T-helper 2 cell (primary cell): ENCODE measurements around the gene MBNL3.
"Not testable (repeated sequence)": the region's sequence is repeated elsewhere in the genome, so short reads cannot be mapped to it uniquely, and the experiment has no call there.

Experiments used
- DNase-seq, 5 experiments: peaks; one replicate each; pipeline versions ENCODE4 v3.0.0 to v3.0.0-alpha.2; 2012 to 2022

The MBNL3 gene

GRCh38 chrX:132367984-132368383 lies 120.9 kb downstream of the MBNL3 start:
- no peak for DNase-seq

GRCh38 chrX:132367314-132367713 lies 121.5 kb downstream of the MBNL3 start:
- DNase-seq, result no peak

- peak in 1 of 5 experiments; percentile 24 for DNase-seq
Observed at GRCh38 chrX:132365490-132365889, 123.3 kb downstream of the MBNL3 start.

GRCh38 chrX:132364313-132364712 lies 124.5 kb downstream of the MBNL3 start:
- DNase-seq, result no peak

GRCh38 chrX:132353430-132353829 lies 135.4 kb downstream of the MBNL3 start:
- no peak for DNase-seq

- DNase-seq, result no peak
Observed at GRCh38 chrX:132336172-132336571, 152.7 kb downstream of the MBNL3 start.

GRCh38 chrX:132333351-132333750 lies 155.5 kb downstream of the MBNL3 start:
- peak in 1 of 5 experiments; percentile 45 for DNase-seq

GRCh38 chrX:132331532-132331931 lies 157.3 kb downstream of the MBNL3 start:
- DNase-seq, result no peak

GRCh38 chrX:132331000-132331399 lies 157.8 kb downstream of the MBNL3 start:
- no peak for DNase-seq

- no peak for DNase-seq
Observed at GRCh38 chrX:132330156-132330729, 158.6 kb downstream of the MBNL3 start.

GRCh38 chrX:132326960-132327359 lies 161.9 kb downstream of the MBNL3 start:
- not testable (repeated sequence) for DNase-seq
